BJ (cell line): ENCODE data around the gene PVALEF. TPM values are rescaled to one million over a fixed set of nuclear protein-coding genes. Genes with fewer than 3 reads are reported as not detected.
"Not testable (repeated sequence)": the region's sequence is repeated elsewhere in the genome, so short reads cannot be mapped to it uniquely, and the experiment has no call there.

Source experiments
- CTCF ChIA-PET: fragments of 350-600 bp; formaldehyde crosslinking; extraction: SDS; loops from one replicate; lab custom pipeline; 2021; ENCODE audit warnings: antibody characterized with exemption, inconsistent platforms; lab: Yijun Ruan, JAX
- POLR2A ChIA-PET: fragments of 300-600 bp; sonication (Branson Sonifier 250); formaldehyde crosslinking; extraction: SDS; loops from one replicate; lab custom pipeline; 2021; ENCODE audit warnings: antibody characterized with exemption; lab: Charles Lee
- DNase-seq: peaks from one replicate; pipeline ENCODE4 v3.0.0-alpha.2; 2011; ENCODE audit warnings: low read depth
- H3K27me3 ChIP-seq: 2 replicates; pipeline ENCODE4 v1.6.0; 2011; ENCODE audit warnings: low read length; ENCODE audit not compliant: control insufficient read depth, insufficient read depth
- H3K36me3 ChIP-seq: 2 replicates; pipeline ENCODE4 v1.5.1; 2011; ENCODE audit warnings: low read length; ENCODE audit not compliant: control insufficient read depth, insufficient read depth
- H3K4me3 ChIP-seq: 2 replicates; pipeline ENCODE4 v1.5.1; 2011; ENCODE audit warnings: low read depth, mild to moderate bottlenecking, control low read depth, low read length
- polyA plus RNA-seq: library from polyadenylated mRNA; depleted of rRNA; stranded (reverse); fragments of >200 nt; gene quantifications from 2 replicates; pipeline ENCODE4 v1.2.3, GENCODE V29; 2011
- TF ChIP-seq, protein P1 (sequence below): IDR thresholded peaks from 2 replicates; pipeline ENCODE4 v1.5.1; 2011; ENCODE audit warnings: low read depth, mild to moderate bottlenecking, control low read depth, inconsistent platforms, low read length, moderate library complexity; ENCODE audit not compliant: insufficient read depth

PVALEF gene
- polyA plus RNA-seq, 1 experiment = not detected

DNA sequence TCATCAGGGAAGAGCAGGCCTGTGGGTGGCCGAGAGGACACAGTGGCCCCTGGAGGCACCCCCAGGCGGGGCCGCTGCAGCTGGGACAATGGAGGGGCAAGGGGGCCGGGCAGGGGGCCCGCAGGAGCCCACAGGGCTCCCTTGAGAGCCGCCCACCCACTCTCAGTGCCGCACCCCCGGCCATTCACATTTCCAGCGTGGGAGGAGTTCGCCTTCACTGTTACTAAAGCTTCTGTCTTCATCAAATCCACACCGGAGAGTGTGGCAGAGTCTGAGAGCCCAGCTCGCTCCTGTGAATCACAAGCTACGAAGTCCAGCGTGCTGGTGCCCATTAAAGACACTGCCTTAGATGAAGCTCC is 20.9 kb upstream of the PVALEF start:
- TF ChIP-seq, protein P1, sequence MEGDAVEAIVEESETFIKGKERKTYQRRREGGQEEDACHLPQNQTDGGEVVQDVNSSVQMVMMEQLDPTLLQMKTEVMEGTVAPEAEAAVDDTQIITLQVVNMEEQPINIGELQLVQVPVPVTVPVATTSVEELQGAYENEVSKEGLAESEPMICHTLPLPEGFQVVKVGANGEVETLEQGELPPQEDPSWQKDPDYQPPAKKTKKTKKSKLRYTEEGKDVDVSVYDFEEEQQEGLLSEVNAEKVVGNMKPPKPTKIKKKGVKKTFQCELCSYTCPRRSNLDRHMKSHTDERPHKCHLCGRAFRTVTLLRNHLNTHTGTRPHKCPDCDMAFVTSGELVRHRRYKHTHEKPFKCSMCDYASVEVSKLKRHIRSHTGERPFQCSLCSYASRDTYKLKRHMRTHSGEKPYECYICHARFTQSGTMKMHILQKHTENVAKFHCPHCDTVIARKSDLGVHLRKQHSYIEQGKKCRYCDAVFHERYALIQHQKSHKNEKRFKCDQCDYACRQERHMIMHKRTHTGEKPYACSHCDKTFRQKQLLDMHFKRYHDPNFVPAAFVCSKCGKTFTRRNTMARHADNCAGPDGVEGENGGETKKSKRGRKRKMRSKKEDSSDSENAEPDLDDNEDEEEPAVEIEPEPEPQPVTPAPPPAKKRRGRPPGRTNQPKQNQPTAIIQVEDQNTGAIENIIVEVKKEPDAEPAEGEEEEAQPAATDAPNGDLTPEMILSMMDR = no peak
- DNase-seq = no peak
- H3K27me3 ChIP-seq = no peaks in the 10 kb centered on the region; the same call in 1 of the 2 replicates
- no peak overlapping the region for H3K4me3 ChIP-seq
- ChIA-PET POLR2A (no interaction called here), CTCF (interaction anchor here (0.6 to 5.9 kb wide), 8 partner anchors 11 to 340 kb away, joined by 3 to 26 read pairs (median 6); no protein-coding TSS in a partner anchor)
- no peaks in the 10 kb centered on the region for H3K36me3 ChIP-seq

DNA sequence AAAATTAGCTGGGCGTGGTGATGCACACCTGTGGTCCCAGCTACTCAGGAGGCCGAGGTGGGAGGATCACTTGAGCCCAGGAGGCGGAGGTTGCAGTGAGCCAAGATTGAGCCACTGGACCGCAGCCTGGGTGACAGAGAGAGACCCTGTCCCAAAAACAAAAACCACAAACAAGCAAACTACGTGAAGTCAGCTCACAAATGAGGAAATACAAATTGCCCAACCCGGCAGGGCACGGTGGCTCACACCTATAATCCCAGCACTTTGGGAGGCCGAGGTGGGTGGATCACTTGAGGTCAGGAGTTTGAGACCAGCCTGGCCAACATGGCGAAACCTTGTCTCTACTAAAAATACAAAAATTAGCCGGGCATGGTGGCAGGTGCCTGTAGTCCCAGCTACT is 19.1 kb upstream of the PVALEF start:
- DNase-seq, H3K27me3 ChIP-seq, H3K4me3 ChIP-seq, POLR2A ChIA-PET, H3K36me3 ChIP-seq: not testable (repeated sequence)
- CTCF ChIA-PET = interaction anchor here (5.9 kb wide), 1 partner anchor 55 kb away, joined by 26 read pairs; no protein-coding TSS in a partner anchor

DNA sequence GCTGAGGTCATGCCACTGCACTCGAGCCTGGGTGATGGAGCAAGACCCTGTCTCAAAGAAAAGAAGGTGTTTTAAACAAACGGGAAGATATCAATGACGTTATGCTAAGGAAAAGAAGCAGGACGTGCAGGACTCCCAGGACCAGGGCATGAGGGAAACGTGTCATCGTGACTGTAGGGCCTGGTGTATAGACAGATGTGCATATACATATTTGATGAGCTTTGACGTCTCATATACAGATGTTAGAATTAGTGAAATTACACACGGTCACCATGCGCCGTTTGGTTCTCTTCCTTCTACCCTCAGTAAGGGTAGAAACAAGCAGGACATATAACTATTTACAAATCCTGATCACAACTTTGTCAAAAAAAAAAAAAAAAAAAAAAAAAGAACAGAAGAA is 17.6 kb upstream of the PVALEF start:
- TF ChIP-seq, protein P1 = no peak
- DNase-seq = no peak
- H3K27me3 ChIP-seq = peaks cover 3% of the 10 kb centered on the region; the same call in 1 of the 2 replicates
- POLR2A ChIA-PET = no interaction called here
- CTCF ChIA-PET = interaction anchor here (1.5 kb wide), 1 partner anchor 53 kb away, joined by 3 read pairs; no protein-coding TSS in a partner anchor
- H3K4me3 ChIP-seq = no peak overlapping the region
- H3K36me3 ChIP-seq = no peaks in the 10 kb centered on the region

DNA sequence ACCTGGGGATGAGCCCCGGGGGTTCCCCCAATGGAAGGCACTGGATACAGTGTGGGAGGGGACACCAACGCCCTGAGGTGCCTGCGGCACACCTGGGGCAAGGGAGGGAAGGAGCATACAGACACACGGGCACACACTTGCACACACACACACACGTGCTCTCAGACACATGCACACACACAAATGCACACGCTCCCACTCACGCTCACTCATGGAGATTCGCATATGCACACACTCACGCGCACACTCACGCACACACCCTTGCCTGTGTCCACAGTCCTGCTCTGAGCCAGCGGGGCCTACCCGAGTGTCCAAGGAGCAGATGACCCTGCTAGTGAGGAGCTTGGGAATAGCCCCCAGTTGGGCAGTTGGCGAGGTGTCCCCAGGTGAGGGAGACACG is 16.7 kb upstream of the PVALEF start:
- Histone ChIP-seq H3K4me3 (no peak overlapping the region), H3K36me3 (no peaks in the 10 kb centered on the region), H3K27me3 (peaks cover 3% of the 10 kb centered on the region; the same call in 1 of the 2 replicates)
- no peak for DNase-seq
- TF ChIP-seq, protein P1 = no peak
- CTCF ChIA-PET = no interaction called here
- POLR2A ChIA-PET = no interaction called here

DNA sequence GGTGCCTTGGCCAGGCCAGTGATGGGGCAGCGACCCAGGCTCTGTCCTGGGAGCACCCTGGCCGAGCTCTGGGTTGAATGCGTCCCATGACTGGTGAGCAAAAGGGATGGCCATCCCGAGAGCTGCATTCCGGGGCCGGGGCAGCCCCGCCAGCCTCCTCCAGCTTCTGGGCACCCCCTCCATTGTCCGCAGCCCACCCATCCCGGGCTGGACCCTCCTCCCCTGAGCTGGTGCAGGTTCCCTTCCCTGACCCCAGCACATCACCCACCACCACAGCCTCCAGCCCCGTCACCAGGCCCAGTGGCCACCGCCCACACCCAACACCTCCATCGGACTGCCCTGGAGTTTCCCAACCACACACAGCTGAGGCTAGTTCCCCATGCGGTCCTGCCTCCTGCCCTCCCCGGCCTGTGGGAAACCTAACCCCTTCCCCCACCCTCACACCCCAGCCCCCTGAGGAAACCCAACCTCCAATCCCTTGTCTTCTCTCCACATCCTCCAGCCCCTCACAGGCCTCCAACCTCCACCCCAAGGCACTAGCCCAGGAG is 16.2 kb upstream of the PVALEF start:
- TF ChIP-seq, protein P1 = no peak
- DNase-seq = no peak
- H3K4me3 ChIP-seq = no peak overlapping the region
- POLR2A ChIA-PET = no interaction called here
- no peaks in the 10 kb centered on the region for H3K36me3 ChIP-seq
- CTCF ChIA-PET = interaction anchor here (0.7 to 0.9 kb wide), 2 partner anchors 92 to 336 kb away, joined by 3 read pairs; no protein-coding TSS in a partner anchor
- peaks cover 3% of the 10 kb centered on the region; the same call in 1 of the 2 replicates for H3K27me3 ChIP-seq
